ENCODE results near the gene DPF3. TPM values are rescaled to one million over a fixed set of nuclear protein-coding genes. Genes with fewer than 3 reads are reported as not detected.
"Not testable (repeated sequence)": the region's sequence is repeated elsewhere in the genome, so short reads cannot be mapped to it uniquely, and the experiment has no call there.

DPF3 gene
- total RNA-seq, 2 donors from 2014 or later: 0.13 to 1.2 TPM

DNA sequence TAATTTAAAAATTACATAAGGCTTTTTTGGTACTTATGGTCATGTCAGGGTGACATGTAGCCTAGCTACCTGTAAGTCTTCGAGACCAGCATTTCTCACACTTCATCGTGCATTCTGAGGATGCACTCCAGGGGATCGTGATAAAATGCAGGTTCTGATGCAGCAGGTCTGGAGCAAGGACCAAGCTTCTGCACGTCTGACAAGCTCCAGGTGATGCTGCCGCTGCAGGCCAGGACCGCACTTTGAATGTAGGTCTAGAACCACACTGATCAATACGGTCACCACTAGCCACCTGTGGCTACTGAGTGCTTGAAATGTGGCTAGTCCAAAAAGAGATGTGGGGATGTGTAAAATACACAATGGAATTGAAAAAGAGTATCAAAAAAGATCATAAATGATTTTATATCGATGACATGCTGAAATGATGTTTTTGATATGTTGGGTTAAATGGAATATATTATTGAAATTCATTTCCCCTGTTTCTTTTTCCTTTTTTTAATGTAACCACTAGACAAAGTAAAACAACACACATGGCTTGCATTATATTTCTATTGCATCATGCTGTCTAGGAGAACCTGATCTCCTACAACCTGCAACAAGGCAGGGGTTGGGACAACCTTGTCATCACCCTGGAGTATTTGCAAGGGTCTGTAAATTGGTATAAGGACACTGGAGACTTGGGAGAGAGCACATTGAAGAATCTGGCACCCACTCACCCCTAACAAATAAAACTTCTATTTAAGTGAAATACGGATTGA, 142.4 kb downstream of the DPF3 start:
- no peaks in the 10 kb centered on the region for H3K9me3 ChIP-seq (ENCODE audit: control insufficient read depth, low read length, poor library complexity, severe bottlenecking)
- H3K4me1 Mint-ChIP-seq: no peaks in the 10 kb centered on the region
- H3K4me3 Mint-ChIP-seq: no peak overlapping the region
- H3K36me3 Mint-ChIP-seq (ENCODE audit: low read depth): no peaks in the 10 kb centered on the region
- H3K27me3 Mint-ChIP-seq: no peaks in the 10 kb centered on the region
- no peak overlapping the region for H3K27ac Mint-ChIP-seq
- DNase-seq (no peak), ATAC-seq (no peak)

DNA sequence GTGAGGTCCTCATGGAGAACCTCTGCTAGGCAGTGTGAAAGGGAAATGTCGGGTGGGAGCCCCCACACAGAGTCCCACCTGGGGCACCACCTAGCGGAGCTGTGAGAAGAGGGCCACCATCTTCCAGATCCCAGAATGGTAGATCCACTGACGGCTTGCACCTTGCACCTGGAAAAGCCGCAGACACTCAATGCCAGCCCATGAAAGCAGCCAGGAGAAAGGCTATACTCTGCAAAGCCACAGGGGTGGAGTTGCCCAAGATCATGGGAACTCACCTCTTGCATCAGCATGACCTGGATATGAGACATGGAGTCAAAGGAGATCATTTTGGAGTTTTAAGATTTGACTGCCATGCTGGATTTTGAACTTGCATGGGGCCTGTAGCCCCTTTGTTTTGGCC, 145.0 kb downstream of the DPF3 start:
- DNase-seq: not testable (repeated sequence)

DNA sequence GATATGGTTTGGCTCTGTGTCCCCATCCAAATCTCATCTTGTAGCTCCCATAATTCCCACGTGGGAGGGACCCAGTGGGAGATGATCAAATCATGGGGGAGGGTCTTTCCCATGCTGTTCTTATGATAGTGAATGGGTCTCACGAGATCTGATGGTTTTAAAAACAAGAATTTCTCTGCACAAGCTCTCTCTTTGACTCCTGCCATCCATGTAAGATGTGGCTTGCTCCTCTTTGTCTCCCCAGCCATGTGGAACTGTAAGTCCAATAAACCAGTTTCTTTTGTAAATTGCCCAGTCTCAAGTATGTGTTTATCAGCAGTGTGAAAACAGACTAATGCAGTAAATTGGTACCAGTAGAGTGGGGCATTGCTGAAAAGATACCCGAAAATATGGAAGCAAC, 146.2 kb downstream of the DPF3 start:
- no peak overlapping the region for H3K4me3 Mint-ChIP-seq
- no peaks in the 10 kb centered on the region for H3K4me1 Mint-ChIP-seq
- H3K36me3 Mint-ChIP-seq (ENCODE audit: low read depth): no peaks in the 10 kb centered on the region
- ATAC-seq (no peak), DNase-seq (no peak)
- no peak overlapping the region for H3K27ac Mint-ChIP-seq
- H3K27me3 Mint-ChIP-seq: no peaks in the 10 kb centered on the region
- no peaks in the 10 kb centered on the region for H3K9me3 ChIP-seq (ENCODE audit: control insufficient read depth, low read length, poor library complexity, severe bottlenecking)

More for the DNA sequence above, 145.0 kb downstream of the DPF3 start:
- H3K27me3 Mint-ChIP-seq; H3K4me3 Mint-ChIP-seq; H3K36me3 Mint-ChIP-seq (ENCODE audit: low read depth); H3K4me1 Mint-ChIP-seq; H3K27ac Mint-ChIP-seq; ATAC-seq; H3K9me3 ChIP-seq (ENCODE audit: control insufficient read depth, low read length, poor library complexity, severe bottlenecking): not testable (repeated sequence)

DNA sequence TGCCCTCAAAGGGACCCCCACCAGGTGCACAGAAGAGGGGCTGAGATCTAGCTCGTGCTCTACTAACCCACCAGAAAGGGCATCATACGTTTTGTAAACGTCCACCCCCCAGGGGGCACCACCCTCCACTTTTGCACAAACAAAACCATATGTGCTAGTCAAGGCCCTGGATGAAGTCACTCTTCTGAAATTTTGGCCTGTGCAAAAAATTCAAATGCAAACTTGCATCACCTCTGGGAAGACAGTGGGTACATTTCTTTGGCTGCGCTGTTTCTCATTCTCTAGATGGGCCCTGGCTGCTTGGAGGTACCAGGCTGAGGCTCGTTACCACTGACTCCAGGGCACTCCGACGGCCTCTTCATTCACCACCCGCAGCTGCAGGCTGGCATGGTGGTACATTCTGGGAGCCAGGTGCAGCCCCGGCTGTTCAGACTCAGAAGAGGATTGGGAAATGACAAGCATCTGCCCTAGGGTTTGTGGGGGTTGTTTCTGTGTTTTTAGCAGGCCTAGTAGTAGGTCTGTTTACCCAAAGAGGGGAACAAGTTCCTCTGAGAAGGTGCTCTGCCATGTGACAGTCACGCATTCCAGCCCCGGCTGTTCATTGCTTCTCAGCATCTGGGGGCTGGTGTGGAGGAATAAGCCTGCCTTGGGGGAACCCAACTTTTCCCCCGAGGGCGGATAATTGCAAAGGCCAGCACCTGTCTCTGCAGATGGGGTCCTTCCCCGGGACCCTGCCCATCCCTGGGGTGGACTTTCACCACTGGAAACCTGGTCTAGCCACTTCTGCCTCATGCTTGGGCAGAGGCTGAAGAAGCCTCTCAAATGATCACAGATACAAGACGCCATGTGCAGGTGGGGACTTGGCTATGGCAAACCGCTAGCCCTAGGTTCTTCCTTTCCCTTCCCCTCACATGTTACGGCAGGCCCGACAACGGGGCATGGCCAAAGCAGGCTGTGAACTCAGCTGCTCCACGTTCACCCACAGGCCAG, 147.6 kb downstream of the DPF3 start:
- H3K36me3 Mint-ChIP-seq (ENCODE audit: low read depth): no peaks in the 10 kb centered on the region
- DNase-seq: no peak
- H3K27ac Mint-ChIP-seq: no peak overlapping the region
- H3K4me3 Mint-ChIP-seq: no peak overlapping the region
- H3K9me3 ChIP-seq (ENCODE audit: control insufficient read depth, low read length, poor library complexity, severe bottlenecking): no peaks in the 10 kb centered on the region
- H3K27me3 Mint-ChIP-seq: no peaks in the 10 kb centered on the region
- ATAC-seq: no peak
- peaks cover 2% of the 10 kb centered on the region for H3K4me1 Mint-ChIP-seq

DNA sequence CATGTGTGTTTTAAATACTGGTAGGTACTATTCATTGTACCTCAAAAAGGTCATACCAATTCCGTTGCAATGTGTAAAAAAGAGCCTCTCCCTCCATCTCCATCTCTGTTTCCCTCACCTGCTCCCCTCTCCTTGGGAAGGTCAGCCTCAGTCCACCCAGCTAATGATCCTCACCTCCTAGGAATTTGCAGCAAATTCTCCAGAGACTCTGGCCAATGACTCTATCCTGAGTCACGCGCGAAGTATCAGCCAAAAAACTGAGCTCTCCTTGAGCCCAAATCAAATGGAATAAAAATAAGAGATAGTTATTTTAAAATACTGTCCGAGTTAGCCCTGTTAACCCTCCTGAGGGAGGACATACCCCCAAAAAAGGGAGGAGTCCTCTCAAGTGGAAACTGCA, 148.4 kb downstream of the DPF3 start:
- Mint-ChIP-seq H3K4me3 (no peak overlapping the region), H3K4me1 (peaks cover 2% of the 10 kb centered on the region), H3K27me3 (no peaks in the 10 kb centered on the region), H3K27ac (no peak overlapping the region), H3K36me3 (ENCODE audit: low read depth) (no peaks in the 10 kb centered on the region)
- ATAC-seq (no peak), DNase-seq (no peak)
- H3K9me3 ChIP-seq (ENCODE audit: control insufficient read depth, low read length, poor library complexity, severe bottlenecking): no peaks in the 10 kb centered on the region

DNA sequence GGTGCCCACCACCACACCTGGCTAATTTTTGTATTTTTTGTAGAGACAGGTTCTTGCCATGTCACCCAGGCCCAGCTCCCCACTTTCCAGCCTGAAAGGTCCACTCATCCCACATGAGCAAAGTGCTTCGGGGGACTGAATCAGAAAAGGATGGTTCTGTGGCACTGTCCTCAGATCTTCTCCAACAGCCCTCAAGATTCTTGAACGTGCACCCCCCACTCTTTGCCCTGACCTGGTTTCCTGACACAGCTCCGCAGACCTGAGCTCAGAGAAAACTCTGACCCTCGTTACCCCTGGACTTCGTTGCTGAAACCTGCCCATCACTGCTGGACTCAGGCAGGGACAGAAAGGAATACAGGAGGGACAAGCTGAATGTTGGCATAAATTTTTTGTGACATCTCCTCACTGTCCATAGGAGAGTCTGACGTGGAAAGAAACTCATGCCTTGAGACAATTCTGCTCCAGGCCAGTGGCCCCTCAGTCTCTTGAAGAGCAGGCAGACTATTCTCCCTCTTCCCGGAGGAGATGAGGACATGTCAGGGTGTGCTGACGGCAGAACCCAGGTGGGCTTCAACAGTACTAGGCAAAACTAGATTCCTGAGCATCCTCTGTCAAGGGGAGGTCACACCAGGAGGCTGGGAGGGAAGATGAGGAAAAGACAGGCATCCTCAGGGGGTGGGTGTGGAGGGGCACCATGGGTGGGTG, 149.3 kb downstream of the DPF3 start:
- H3K4me3 Mint-ChIP-seq: no peak overlapping the region
- DNase-seq (no peak), ATAC-seq (no peak)

DNA sequence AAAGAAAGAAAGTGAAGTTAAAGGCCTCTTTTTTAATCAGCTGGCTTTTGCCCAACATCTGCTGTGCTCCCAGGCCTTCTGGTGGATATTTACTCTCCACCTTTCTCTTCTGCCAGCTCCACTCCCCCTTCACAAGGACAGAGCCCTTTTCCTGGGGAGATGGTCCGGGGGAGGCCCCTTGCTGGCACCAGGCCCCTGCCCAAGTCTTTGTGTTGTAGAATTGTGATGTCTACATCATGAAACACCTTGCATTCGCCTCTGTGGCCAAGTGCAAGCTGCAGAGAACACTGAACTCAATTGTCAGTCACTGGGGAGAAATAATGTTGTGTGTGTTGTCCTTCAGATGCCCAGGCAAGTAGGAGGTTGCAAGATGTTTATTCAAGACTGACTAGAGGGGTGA, 150.3 kb downstream of the DPF3 start:
- peaks cover 2% of the 10 kb centered on the region for H3K4me1 Mint-ChIP-seq
- no peak overlapping the region for H3K4me3 Mint-ChIP-seq
- no peaks in the 10 kb centered on the region for H3K27me3 Mint-ChIP-seq
- no peaks in the 10 kb centered on the region for H3K36me3 Mint-ChIP-seq (ENCODE audit: low read depth)
- ATAC-seq (no peak), DNase-seq (no peak)
- no peaks in the 10 kb centered on the region for H3K9me3 ChIP-seq (ENCODE audit: control insufficient read depth, low read length, poor library complexity, severe bottlenecking)
- no peak overlapping the region for H3K27ac Mint-ChIP-seq

More for the DNA sequence above, 149.3 kb downstream of the DPF3 start:
- no peaks in the 10 kb centered on the region for H3K27me3 Mint-ChIP-seq
- H3K27ac Mint-ChIP-seq: peak overlapping the region; percentile 24
- H3K4me1 Mint-ChIP-seq: peaks cover 2% of the 10 kb centered on the region
- H3K36me3 Mint-ChIP-seq (ENCODE audit: low read depth): no peaks in the 10 kb centered on the region
- H3K9me3 ChIP-seq (ENCODE audit: control insufficient read depth, low read length, poor library complexity, severe bottlenecking): no peaks in the 10 kb centered on the region

DNA sequence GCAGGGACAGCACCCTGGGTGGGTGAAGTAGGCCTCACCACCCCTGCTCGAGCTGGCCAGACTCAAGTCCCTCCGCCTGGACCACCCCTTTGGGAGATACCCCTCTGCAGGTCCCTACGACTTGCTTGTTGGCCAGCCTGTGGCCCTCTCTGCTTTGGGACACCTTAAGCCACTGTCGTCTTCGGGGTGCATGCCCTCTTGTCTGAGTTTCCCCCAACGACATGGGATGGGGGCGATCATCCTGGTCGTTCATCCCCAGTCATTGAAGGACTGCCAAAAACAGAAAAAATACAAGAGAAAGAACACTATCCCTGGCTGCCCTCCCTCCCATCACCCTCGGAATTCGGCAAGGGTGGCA, 151.1 kb downstream of the DPF3 start:
- Mint-ChIP-seq H3K27me3 (peaks cover under 1% of the 10 kb centered on the region), H3K36me3 (ENCODE audit: low read depth) (no peaks in the 10 kb centered on the region), H3K4me1 (peaks cover 2% of the 10 kb centered on the region), H3K4me3 (no peak overlapping the region), H3K27ac (no peak overlapping the region)
- ATAC-seq (no peak), DNase-seq (no peak)
- H3K9me3 ChIP-seq (ENCODE audit: control insufficient read depth, low read length, poor library complexity, severe bottlenecking): no peaks in the 10 kb centered on the region

DNA sequence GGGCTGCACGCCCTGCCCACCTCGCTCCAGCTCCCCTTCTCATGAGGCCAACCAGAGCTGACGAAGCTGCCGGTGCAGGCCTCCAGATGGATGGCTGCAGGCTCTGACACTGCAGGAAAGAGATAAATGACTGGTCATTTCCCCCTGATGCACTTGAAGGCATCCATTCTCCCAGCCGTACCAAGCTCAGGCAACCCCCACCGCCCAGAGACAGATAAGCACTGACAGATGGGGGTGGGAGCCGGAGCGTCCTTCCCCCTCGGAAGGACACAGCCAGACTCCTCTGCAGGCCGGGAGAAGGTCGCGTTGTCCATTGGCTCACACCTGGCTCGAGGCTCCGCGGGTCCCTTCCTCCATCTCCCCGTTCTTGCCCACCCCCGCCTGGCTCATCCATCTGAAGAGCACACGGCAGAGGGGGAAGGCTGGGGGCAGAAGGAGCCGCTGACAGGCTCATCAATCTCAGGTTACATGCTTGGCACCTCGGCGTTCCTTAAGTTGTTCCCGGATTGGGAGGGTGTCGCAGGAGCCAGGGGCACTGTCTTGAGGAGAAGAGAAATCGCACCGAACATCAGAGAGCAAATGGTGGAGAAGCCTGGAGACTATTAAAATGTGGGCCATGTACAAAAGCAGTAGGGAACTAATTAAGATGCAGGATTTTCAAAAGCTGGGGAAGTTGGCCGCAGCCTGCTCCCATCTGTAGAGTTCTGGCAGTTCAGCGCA, 151.6 kb downstream of the DPF3 start:
- Mint-ChIP-seq H3K4me1 (peaks cover 2% of the 10 kb centered on the region), H3K27me3 (peaks cover 4% of the 10 kb centered on the region), H3K27ac (no peak overlapping the region), H3K36me3 (ENCODE audit: low read depth) (no peaks in the 10 kb centered on the region), H3K4me3 (no peak overlapping the region)
- DNase-seq: no peak
- no peak for ATAC-seq
- no peaks in the 10 kb centered on the region for H3K9me3 ChIP-seq (ENCODE audit: control insufficient read depth, low read length, poor library complexity, severe bottlenecking)

DNA sequence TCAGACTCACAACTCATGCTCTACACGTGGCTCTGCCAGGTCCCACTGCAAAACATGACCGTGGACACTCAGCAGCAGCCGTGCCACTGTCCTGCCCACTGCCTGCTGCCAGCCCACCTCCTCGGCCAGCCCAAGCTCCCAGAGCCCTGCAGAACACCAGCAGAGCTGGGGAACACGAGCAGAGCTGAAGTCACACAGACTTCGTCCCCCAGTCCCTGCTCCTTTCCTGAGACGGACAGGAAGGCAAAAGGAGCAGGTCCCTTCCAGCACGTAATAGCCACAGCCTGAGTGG, 152.1 kb downstream of the DPF3 start:
- no peaks in the 10 kb centered on the region for H3K36me3 Mint-ChIP-seq (ENCODE audit: low read depth)
- H3K27ac Mint-ChIP-seq: no peak overlapping the region
- peaks cover 4% of the 10 kb centered on the region for H3K27me3 Mint-ChIP-seq
- no peak for DNase-seq
- H3K9me3 ChIP-seq (ENCODE audit: control insufficient read depth, low read length, poor library complexity, severe bottlenecking): no peaks in the 10 kb centered on the region
- H3K4me3 Mint-ChIP-seq: no peak overlapping the region
- no peak for ATAC-seq
- H3K4me1 Mint-ChIP-seq: peaks cover 2% of the 10 kb centered on the region

DNA sequence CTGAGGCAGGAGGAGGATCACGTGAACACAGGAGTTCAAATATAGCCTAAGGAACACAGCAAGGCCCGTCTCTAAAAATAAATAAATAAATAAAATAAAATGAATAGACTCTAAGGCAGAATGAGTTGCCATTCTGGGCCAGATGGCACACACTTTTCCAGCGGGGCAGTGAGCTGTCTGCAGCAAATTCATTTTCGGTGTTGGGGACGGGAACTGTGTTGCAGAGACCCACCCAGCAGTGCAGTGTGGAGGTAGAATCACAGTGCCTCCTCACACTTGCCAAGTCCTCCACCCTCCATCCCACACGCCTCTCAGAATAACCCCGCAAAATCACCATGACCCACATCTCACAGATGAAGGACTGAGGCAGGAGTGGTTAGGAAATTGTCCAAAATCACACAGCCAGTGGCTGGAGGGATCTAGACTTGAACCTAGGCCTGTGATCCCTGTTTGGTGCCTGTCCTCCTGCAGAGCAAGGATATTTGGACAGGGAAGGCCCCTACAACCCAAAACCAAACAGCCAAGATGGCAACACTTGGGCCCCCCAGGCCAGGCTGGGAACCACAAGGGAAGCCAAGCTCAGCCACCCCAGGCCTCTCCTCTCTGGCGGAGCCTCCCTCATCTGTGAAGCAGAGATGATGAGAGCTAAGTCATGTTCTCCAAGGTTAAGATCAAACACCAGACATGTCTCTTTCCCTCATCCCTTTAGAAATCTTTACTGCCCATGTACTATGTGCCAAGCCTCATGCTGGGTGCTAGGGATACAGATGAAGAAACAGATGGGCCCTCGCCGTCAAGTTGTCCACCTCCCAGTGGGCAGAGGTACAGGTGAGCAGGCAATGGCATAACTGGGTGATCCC, 152.7 kb downstream of the DPF3 start:
- H3K36me3 Mint-ChIP-seq (ENCODE audit: low read depth): no peaks in the 10 kb centered on the region
- H3K4me1 Mint-ChIP-seq: peaks cover 2% of the 10 kb centered on the region
- no peak overlapping the region for H3K4me3 Mint-ChIP-seq
- H3K27ac Mint-ChIP-seq: no peak overlapping the region
- no peaks in the 10 kb centered on the region for H3K9me3 ChIP-seq (ENCODE audit: control insufficient read depth, low read length, poor library complexity, severe bottlenecking)
- no peak for ATAC-seq
- H3K27me3 Mint-ChIP-seq: peaks cover 6% of the 10 kb centered on the region
- DNase-seq: no peak

DNA sequence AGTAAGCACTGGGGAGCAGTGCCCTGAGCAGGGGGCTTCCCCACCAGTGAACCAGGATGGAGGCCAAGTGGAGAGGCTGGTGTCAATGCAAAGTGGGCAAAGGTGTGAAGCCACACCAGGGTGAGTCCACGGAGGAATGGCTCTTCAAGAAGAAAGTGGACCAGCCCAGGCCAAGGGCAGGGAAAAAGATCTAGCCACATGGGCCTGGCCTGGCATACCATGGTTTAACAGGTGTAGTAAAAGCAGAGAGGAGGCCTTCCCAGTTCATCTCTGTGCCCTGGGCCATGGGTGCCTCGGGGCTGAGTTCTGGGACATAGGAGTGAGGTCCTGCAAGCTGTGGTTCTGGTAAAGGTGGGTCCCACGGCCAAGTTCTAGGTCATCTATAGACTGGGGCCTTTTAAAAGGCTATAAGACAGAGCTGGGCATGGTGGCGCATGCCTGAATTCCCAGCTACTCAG, 153.4 kb downstream of the DPF3 start:
- Mint-ChIP-seq H3K27ac (no peak overlapping the region), H3K4me1 (peaks cover 2% of the 10 kb centered on the region), H3K27me3 (peaks cover 12% of the 10 kb centered on the region), H3K4me3 (no peak overlapping the region), H3K36me3 (ENCODE audit: low read depth) (no peaks in the 10 kb centered on the region)
- no peak for ATAC-seq
- no peak for DNase-seq
- no peaks in the 10 kb centered on the region for H3K9me3 ChIP-seq (ENCODE audit: control insufficient read depth, low read length, poor library complexity, severe bottlenecking)

Data from T-helper 17 cell (primary cell).